Cardiac fibroblast (primary cell): ENCODE data around the gene CPTP.

Experiments
- DNase-seq, 2 donors: peaks; one replicate each; pipeline versions ENCODE4 v3.0.0 to v3.0.0-alpha.2; 2010; ENCODE audit warnings: low read depth in 2 of 2
- H3K4me3 ChIP-seq, 2 donors: replicated peaks in 1 of 2; 1 replicate in 1 of 2; 2 replicates in 1 of 2; pipeline ENCODE4 v1.5.1; 2011; ENCODE audit warnings: low read depth in 2 of 2, low read length in 2 of 2, mild to moderate bottlenecking in 2 of 2, moderate library complexity in 1 of 2
- TF ChIP-seq, protein P1 (sequence below): IDR thresholded peaks from one replicate; pipeline ENCODE4 v1.5.1; 2011; ENCODE audit warnings: low read depth, mild to moderate bottlenecking, low read length, inconsistent platforms

Gene CPTP

DNA sequence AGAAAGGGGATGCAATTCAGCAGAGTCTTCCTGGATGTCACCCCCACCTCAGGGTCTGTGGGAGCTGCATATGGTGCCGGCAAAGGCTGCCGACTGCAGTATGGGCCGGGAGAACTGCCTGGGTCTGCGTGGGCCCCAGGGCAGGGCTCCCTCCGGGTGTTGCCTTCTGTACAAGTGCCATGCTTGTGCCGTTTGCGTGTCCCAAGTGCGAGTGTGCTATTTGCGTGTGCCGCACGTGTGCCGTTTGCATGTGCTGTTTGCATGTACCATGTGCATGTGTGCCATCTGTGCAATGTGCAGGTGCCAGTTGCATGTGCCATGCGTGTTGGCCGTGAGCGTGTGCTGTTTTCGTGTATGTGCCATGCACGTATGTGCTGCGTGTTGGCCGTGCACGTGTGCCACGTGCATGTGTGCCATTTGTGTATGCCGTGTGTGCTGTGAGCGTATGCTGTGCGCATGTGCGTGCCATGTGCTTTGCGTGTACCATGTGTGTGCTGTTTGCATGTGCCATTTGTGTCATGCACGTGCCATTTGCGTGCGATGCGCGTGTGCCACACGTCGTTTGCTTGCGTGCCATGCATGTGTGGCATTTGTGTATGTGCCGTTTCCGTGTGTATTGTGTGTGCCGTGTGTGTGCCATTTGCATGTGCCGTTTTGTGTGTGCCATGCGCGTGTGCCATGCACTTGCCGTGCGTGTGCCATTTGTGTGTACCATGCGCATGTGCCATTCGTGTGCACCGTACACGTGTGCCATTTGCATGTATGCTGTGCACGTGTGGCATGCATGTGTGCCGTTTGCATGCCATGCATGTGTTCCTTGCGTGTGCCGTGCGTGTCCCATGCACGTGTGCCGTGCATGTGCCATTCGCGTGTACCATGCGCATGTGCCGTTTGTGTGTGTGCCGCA is 5.0 kb downstream of the CPTP start:
- TF ChIP-seq, protein P1, sequence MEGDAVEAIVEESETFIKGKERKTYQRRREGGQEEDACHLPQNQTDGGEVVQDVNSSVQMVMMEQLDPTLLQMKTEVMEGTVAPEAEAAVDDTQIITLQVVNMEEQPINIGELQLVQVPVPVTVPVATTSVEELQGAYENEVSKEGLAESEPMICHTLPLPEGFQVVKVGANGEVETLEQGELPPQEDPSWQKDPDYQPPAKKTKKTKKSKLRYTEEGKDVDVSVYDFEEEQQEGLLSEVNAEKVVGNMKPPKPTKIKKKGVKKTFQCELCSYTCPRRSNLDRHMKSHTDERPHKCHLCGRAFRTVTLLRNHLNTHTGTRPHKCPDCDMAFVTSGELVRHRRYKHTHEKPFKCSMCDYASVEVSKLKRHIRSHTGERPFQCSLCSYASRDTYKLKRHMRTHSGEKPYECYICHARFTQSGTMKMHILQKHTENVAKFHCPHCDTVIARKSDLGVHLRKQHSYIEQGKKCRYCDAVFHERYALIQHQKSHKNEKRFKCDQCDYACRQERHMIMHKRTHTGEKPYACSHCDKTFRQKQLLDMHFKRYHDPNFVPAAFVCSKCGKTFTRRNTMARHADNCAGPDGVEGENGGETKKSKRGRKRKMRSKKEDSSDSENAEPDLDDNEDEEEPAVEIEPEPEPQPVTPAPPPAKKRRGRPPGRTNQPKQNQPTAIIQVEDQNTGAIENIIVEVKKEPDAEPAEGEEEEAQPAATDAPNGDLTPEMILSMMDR, result no peak
- DNase-seq, result no peak
- H3K4me3 ChIP-seq, result no peak overlapping the region

DNA sequence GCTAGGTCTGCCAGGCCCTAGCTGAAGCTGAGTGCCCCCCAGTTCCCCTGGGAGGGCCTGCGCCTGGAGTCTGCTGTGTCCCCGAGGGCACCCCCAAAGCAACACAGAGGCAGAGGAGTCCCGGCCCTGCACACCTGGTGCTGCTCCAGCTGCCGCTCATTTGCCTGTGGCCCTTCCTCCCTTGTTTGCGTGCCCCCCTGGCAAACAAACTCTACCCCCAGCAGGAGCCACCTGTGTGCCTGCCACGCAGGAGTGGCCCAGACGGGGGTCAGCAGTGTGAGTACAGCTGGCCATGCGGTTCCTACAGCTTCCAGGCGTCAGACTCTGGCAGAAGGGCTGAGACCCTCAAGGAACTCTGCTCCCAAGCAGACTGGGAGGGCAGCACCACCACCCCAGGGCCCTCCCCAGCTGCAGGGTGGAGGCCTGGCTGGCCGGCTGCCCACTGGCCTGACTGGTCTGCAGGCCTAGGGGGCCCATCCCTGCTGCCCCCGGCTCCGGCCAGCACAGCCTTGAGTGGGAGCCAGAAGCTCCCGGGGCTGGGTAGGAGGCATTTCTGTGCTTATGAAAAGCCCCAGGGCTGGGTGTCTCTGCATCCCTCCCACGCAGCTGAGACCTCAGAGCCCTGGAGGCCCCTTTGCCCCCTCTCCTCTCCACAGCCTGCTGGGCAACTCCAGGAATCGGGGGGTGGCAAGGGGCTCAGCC is 5.9 kb downstream of the CPTP start:
- no peak for DNase-seq
- H3K4me3 ChIP-seq, result no peak overlapping the region
- TF ChIP-seq, protein P1, result no peak

DNA sequence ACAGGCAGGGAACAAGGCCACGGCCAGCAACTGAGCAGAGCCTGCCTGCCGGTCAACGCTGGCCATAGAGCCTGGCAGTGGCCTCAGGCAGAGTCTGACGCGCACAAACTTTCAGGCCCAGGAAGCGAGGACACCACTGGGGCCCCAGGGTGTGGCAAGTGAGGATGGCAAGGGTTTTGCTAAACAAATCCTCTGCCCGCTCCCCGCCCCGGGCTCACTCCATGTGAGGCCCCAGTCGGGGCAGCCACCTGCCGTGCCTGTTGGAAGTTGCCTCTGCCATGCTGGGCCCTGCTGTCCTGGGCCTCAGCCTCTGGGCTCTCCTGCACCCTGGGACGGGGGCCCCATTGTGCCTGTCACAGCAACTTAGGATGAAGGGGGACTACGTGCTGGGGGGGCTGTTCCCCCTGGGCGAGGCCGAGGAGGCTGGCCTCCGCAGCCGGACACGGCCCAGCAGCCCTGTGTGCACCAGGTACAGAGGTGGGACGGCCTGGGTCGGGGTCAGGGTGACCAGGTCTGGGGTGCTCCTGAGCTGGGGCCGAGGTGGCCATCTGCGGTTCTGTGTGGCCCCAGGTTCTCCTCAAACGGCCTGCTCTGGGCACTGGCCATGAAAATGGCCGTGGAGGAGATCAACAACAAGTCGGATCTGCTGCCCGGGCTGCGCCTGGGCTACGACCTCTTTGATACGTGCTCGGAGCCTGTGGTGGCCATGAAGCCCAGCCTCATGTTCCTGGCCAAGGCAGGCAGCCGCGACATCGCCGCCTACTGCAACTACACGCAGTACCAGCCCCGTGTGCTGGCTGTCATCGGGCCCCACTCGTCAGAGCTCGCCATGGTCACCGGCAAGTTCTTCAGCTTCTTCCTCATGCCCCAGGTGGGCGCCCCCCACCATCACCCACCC is 6.7 kb downstream of the CPTP start, which contains the start of gene TAS1R3:
TAS1R3 (plus strand) TSS at position 213 of the 898 bp plus-strand sequence; CDS start at position 279, 66 bp downstream.
- no peak within 1 kb of the TSS for H3K4me3 ChIP-seq
- TF ChIP-seq, protein P1, result no peak
- DNase-seq, result no peak

DNA sequence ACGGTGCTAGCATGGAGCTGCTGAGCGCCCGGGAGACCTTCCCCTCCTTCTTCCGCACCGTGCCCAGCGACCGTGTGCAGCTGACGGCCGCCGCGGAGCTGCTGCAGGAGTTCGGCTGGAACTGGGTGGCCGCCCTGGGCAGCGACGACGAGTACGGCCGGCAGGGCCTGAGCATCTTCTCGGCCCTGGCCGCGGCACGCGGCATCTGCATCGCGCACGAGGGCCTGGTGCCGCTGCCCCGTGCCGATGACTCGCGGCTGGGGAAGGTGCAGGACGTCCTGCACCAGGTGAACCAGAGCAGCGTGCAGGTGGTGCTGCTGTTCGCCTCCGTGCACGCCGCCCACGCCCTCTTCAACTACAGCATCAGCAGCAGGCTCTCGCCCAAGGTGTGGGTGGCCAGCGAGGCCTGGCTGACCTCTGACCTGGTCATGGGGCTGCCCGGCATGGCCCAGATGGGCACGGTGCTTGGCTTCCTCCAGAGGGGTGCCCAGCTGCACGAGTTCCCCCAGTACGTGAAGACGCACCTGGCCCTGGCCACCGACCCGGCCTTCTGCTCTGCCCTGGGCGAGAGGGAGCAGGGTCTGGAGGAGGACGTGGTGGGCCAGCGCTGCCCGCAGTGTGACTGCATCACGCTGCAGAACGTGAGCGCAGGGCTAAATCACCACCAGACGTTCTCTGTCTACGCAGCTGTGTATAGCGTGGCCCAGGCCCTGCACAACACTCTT is 7.6 kb downstream of the CPTP start:
- TF ChIP-seq, protein P1, result no peak
- no peak for DNase-seq
- H3K4me3 ChIP-seq, result no peak overlapping the region

DNA sequence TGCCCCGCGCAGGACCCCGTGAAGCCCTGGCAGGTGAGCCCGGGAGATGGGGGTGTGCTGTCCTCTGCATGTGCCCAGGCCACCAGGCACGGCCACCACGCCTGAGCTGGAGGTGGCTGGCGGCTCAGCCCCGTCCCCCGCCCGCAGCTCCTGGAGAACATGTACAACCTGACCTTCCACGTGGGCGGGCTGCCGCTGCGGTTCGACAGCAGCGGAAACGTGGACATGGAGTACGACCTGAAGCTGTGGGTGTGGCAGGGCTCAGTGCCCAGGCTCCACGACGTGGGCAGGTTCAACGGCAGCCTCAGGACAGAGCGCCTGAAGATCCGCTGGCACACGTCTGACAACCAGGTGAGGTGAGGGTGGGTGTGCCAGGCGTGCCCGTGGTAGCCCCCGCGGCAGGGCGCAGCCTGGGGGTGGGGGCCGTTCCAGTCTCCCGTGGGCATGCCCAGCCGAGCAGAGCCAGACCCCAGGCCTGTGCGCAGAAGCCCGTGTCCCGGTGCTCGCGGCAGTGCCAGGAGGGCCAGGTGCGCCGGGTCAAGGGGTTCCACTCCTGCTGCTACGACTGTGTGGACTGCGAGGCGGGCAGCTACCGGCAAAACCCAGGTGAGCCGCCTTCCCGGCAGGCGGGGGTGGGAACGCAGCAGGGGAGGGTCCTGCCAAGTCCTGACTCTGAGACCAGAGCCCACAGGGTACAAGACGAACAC is 8.3 kb downstream of the CPTP start:
- no peak overlapping the region for H3K4me3 ChIP-seq
- no peak for DNase-seq
- TF ChIP-seq, protein P1, result no peak
